ENCODE results near the gene CERS2.
"Not testable (repeated sequence)": the region's sequence is repeated elsewhere in the genome, so short reads cannot be mapped to it uniquely, and the experiment has no call there.

Gene CERS2

GRCh38 chr1:150957666-150958065, 17.0 kb downstream of the CERS2 start:
- ChIA-PET POLR2A (interaction anchor here (0.7 to 1.0 kb wide), 2 partner anchors 9 to 378 kb away, joined by 3 read pairs; partner anchors contain the start of gene MCL1), CTCF (interaction anchor here (0.9 to 3.9 kb wide), 9 partner anchors 8 to 142 kb away, joined by 3 to 14 read pairs (median 3); no protein-coding TSS in a partner anchor)
- no peak for TF ChIP-seq CTCF (IDR thresholded peaks at IDR 0.05; ENCODE audit: control extremely low read depth, extremely low read depth, low read depth, missing control alignments)
- no peak for DNase-seq (ENCODE audit: extremely low spot score)

DNA sequence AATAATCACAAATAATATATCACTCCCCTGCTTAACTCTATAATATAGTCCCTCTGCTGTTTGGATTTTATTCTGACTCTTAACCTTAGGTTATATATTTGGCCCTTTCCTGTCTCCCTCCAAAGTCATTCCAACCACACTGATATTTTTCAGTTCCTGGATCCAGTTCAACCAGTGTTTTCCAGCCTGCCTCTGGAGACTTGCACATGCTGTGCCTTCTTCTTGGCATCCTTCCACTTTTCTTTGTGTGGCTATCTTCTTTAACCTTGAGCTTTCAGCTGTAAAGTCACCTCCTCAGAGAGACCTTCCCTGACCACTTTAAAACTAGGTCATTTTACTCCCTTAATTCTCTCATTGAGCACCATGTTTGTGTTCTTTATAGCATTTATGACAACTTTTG, 19.4 kb downstream of the CERS2 start:
- POLR2A ChIA-PET, result interaction anchor here (0.5 kb wide), 1 partner anchor 22 kb away, joined by 3 read pairs; no protein-coding TSS in a partner anchor
- TF ChIP-seq CTCF (IDR thresholded peaks at IDR 0.05; ENCODE audit: control extremely low read depth, extremely low read depth, low read depth, missing control alignments), result no peak

GRCh38 chr1:150954708-150955107, 19.9 kb downstream of the CERS2 start:
- TF ChIP-seq CTCF (IDR thresholded peaks at IDR 0.05; ENCODE audit: control extremely low read depth, extremely low read depth, low read depth, missing control alignments), result no peak
- ChIA-PET CTCF (interaction anchor here (0.9 kb wide), 1 partner anchor 52 kb away, joined by 3 read pairs; the partner anchor contains the start of gene MINDY1), POLR2A (no interaction called here)
- DNase-seq (ENCODE audit: extremely low spot score), result no peak

More for the DNA sequence above, 19.4 kb downstream of the CERS2 start:
- no peak for DNase-seq (ENCODE audit: extremely low spot score)
- CTCF ChIA-PET, result interaction anchor here (3.9 kb wide), 1 partner anchor 14 kb away, joined by 14 read pairs; no protein-coding TSS in a partner anchor

- DNase-seq (ENCODE audit: extremely low spot score), result no peak
- TF ChIP-seq CTCF (IDR thresholded peaks at IDR 0.05; ENCODE audit: control extremely low read depth, extremely low read depth, low read depth, missing control alignments), result no peak
- ChIA-PET POLR2A (no interaction called here), CTCF (interaction anchor here (0.8 kb wide), 1 partner anchor 18 kb away, joined by 3 read pairs; no protein-coding TSS in a partner anchor)
Observed at GRCh38 chr1:150944856-150945255, 29.8 kb downstream of the CERS2 start.

DNA sequence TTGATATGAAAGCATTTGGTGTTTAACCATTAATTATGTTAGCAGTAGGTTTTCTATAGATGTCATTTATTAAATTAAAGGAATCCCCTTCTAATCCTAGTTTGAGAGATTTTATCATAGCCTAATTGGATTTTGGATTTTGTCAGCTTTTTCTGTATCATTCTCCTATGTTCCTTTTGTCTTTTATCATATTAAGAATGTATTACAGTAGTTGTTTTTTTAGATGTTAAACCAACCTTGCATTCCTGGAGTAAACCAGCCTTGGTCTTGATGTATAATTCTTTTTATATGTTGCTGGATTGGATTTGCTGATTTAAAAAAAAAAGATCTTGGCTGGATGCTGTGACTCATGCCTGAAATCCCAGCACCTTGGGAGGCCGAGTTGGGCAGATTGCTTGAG, 42.9 kb downstream of the CERS2 start:
- no peak for DNase-seq (ENCODE audit: extremely low spot score)
- POLR2A ChIA-PET, result no interaction called here
- no peak for TF ChIP-seq CTCF (IDR thresholded peaks at IDR 0.05; ENCODE audit: control extremely low read depth, extremely low read depth, low read depth, missing control alignments)
- CTCF ChIA-PET, result interaction anchor here (1.2 to 3.4 kb wide), 3 partner anchors 10 to 25 kb away, joined by 3 to 12 read pairs (median 4); no protein-coding TSS in a partner anchor

DNA sequence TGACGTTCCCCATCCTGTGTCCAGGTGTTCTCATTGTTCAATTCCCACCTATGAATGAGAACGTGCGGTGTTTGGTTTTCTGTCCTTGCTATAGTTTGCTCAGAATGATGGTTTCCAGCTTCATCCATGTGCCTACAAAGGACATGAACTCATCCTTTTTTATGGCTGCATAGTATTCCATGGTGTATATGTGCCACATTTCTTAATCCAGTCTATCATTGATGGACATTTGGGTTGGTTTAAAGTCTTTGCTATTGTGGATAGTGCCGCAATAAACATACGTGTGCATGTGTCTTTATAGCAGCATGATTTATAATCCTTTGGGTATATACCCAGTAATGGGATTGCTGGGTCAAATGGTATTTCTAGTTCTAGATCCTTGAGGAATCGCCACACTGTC, 45.9 kb downstream of the CERS2 start:
- CTCF ChIA-PET; DNase-seq (ENCODE audit: extremely low spot score); POLR2A ChIA-PET: not testable (repeated sequence)

DNA sequence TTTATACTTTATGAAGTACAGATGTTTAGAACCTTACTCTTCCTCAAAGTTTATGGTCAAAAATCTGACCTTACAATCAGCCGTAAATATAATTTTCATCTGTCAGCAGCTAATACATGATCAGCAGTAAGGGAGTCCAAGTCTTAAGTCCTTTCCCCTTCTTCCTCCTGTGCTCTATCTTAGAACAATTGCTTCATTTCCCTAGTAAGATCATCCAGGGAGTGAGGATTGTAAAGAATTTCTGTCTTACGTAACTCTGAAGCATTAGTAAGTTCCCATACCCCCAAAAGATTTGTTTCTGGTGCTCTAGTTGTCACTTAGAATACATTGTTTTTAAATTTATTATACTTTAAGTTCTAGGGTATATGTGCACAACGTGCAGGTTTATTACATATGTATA, 46.3 kb downstream of the CERS2 start:
- no peak for DNase-seq (ENCODE audit: extremely low spot score)
- CTCF ChIA-PET, result no interaction called here
- POLR2A ChIA-PET, result no interaction called here
- no peak for TF ChIP-seq CTCF (IDR thresholded peaks at IDR 0.05; ENCODE audit: control extremely low read depth, extremely low read depth, low read depth, missing control alignments)
